Kidney capillary endothelial cell (primary cell): ENCODE results near the gene ELF3.
"Not testable (repeated sequence)": the region's sequence is repeated elsewhere in the genome, so short reads cannot be mapped to it uniquely, and the experiment has no call there.

Experiments
- DNase-seq: peaks from one replicate; pipeline ENCODE4 v3.0.0-alpha.2; 2018; ENCODE audit warnings: low spot score

Gene ELF3

GRCh38 chr1:202010180-202011015 lies at the start of gene ELF3:
Gene ELF3 (plus strand): TSS chr1:202010587. CDS start chr1:202011137, 550 bp downstream.
- DNase-seq, result no peak

GRCh38 chr1:201962382-201962781 lies 48.0 kb upstream of the ELF3 start:
- not testable (repeated sequence) for DNase-seq

GRCh38 chr1:201964261-201964660 lies 46.1 kb upstream of the ELF3 start:
- no peak for DNase-seq

GRCh38 chr1:201966171-201966570 lies 44.2 kb upstream of the ELF3 start:
- no peak for DNase-seq

- DNase-seq, result no peak
These were observed 42.0 kb upstream of the ELF3 start for GRCh38 chr1:201968202-201968925.

GRCh38 chr1:201970334-201971159 lies 39.8 kb upstream of the ELF3 start:
- DNase-seq, result no peak

GRCh38 chr1:201982082-201982622 lies 28.2 kb upstream of the ELF3 start:
- peak; percentile 36 for DNase-seq

- peak; percentile 6 for DNase-seq
These were observed 27.6 kb upstream of the ELF3 start, which contains the start of gene RNPEP for GRCh38 chr1:201982623-201983379. Gene RNPEP (plus strand): TSS chr1:201982648. CDS start chr1:201982667, 19 bp downstream.

GRCh38 chr1:201983380-201983805 lies 27.0 kb upstream of the ELF3 start:
- DNase-seq, result peak; percentile 28

GRCh38 chr1:201984446-201984845 lies 25.9 kb upstream of the ELF3 start:
- DNase-seq, result no peak

GRCh38 chr1:201985355-201985754 lies 25.0 kb upstream of the ELF3 start:
- DNase-seq, result no peak

- DNase-seq, result no peak
These were observed 21.8 kb upstream of the ELF3 start for GRCh38 chr1:201988601-201989000.

- DNase-seq, result no peak
These were observed 20.8 kb upstream of the ELF3 start for GRCh38 chr1:201989354-201990128.

GRCh38 chr1:201990427-201990826 lies 20.0 kb upstream of the ELF3 start:
- DNase-seq, result no peak

GRCh38 chr1:201999625-202000238 lies 10.7 kb upstream of the ELF3 start:
- peak; percentile 49 for DNase-seq

GRCh38 chr1:202002507-202002906 lies 7.9 kb upstream of the ELF3 start:
- DNase-seq, result no peak

- no peak for DNase-seq
These were observed 5.7 kb upstream of the ELF3 start for GRCh38 chr1:202004711-202005110.

GRCh38 chr1:202005958-202006357 lies 4.4 kb upstream of the ELF3 start:
- peak; percentile 26 for DNase-seq

- DNase-seq, result no peak
These were observed 3.1 kb upstream of the ELF3 start for GRCh38 chr1:202007304-202007703.
